Uterus (tissue), 2 donors: ENCODE measurements around the gene PTPRN2.

Experiments
- CTCF ChIP-seq, 4 experiments: fragments of 200-600 bp in 2 of 4; fragments of 450-650 bp in 2 of 4; sonication (generic) in 2 of 4; IDR thresholded peaks; one replicate each; pipeline ENCODE4 v1.5.1; 2016 to 2019; ENCODE audit warnings: antibody characterized with exemption in 4 of 4, mild to moderate bottlenecking in 2 of 4, moderate library complexity in 1 of 4
- POLR2A ChIP-seq, 2 donors: fragments of 450-650 bp; IDR thresholded peaks; one replicate each; pipeline ENCODE4 v1.6.1; 2016; ENCODE audit warnings: antibody characterized with exemption in 2 of 2, mild to moderate bottlenecking in 1 of 2, moderate library complexity in 1 of 2

GRCh38 chr7:157831143-157831905 is 756.3 kb downstream of the PTPRN2 start:
- TF ChIP-seq POLR2A (IDR thresholded peaks at IDR 0.05): no peak
- no peak for TF ChIP-seq CTCF (IDR thresholded peaks at IDR 0.05)
